DND-41 (cell line): ENCODE results near the gene INAFM1.

Experiments used
- ATAC-seq: fragments of 200-7000 bp; cut with Tn5 transposase; 3 replicates; pipeline ENCODE4 v1.9.1; 2021; ENCODE audit warnings: low read depth; ENCODE audit not compliant: insufficient read depth
- DNase-seq: peaks from one replicate; pipeline ENCODE4 v3.0.0-alpha.2; 2020
- H2AFZ ChIP-seq: 2 replicates; pipeline ENCODE4 v1.6.0; 2012; ENCODE audit warnings: low read depth, low read length
- H3K27ac ChIP-seq: 2 replicates; pipeline ENCODE4 v1.5.1; 2012; ENCODE audit warnings: low read length, inconsistent platforms
- H3K27me3 ChIP-seq: fragments of 200-600 bp; sonication (generic); 2 replicates; pipeline ENCODE4 v1.6.0; 2012; ENCODE audit warnings: low read length, mild to moderate bottlenecking, inconsistent platforms; ENCODE audit not compliant: insufficient read depth, poor library complexity
- H3K36me3 ChIP-seq: 2 replicates; pipeline ENCODE4 v1.5.1; 2012; ENCODE audit warnings: low read length, inconsistent platforms; ENCODE audit not compliant: insufficient read depth
- H3K4me1 ChIP-seq: 2 replicates; pipeline ENCODE4 v1.5.1; 2012; ENCODE audit warnings: mild to moderate bottlenecking, low read length; ENCODE audit not compliant: insufficient read depth
- H3K4me2 ChIP-seq: 2 replicates; pipeline ENCODE4 v1.6.0; 2012; ENCODE audit warnings: mild to moderate bottlenecking, moderate library complexity, low read length, inconsistent platforms; ENCODE audit not compliant: insufficient read depth
- H3K4me3 ChIP-seq, 2 experiments: fragments of 200-600 bp in 1 of 2; shearing (Covaris generic) in 1 of 2; 2 replicates each; pipeline ENCODE4 v1.5.1; 2012 to 2016; ENCODE audit warnings: inconsistent platforms in 2 of 2, low read length in 2 of 2, mild to moderate bottlenecking in 2 of 2, low read depth in 1 of 2, moderate library complexity in 1 of 2
- H3K79me2 ChIP-seq: 2 replicates; pipeline ENCODE4 v1.6.0; 2012; ENCODE audit warnings: low read length, inconsistent platforms; ENCODE audit not compliant: insufficient read depth
- H3K9ac ChIP-seq: 2 replicates; pipeline ENCODE4 v1.6.0; 2012; ENCODE audit warnings: low read depth, mild to moderate bottlenecking, inconsistent platforms, low read length, moderate library complexity
- H3K9me3 ChIP-seq: 2 replicates; pipeline ENCODE4 v1.5.1; 2012; ENCODE audit warnings: low read length, moderate library complexity, mild to moderate bottlenecking, inconsistent platforms; ENCODE audit not compliant: insufficient read depth, severe bottlenecking
- H4K20me1 ChIP-seq: 2 replicates; pipeline ENCODE4 v1.6.0; 2012; ENCODE audit warnings: low read length; ENCODE audit not compliant: insufficient read depth
- EZH2 ChIP-seq: IDR thresholded peaks from 3 replicates; pipeline ENCODE4 v1.6.1; 2012; ENCODE audit warnings: borderline replicate concordance, low read depth, mild to moderate bottlenecking, moderate library complexity, low read length, inconsistent platforms; ENCODE audit not compliant: severe bottlenecking
- TF ChIP-seq, protein P1 (sequence below): IDR thresholded peaks from 2 replicates; pipeline ENCODE4 v1.5.1; 2012; ENCODE audit warnings: borderline replicate concordance, low read length, moderate library complexity, mild to moderate bottlenecking; ENCODE audit not compliant: poor library complexity, severe bottlenecking; ENCODE audit errors: extremely low read depth

Gene INAFM1

DNA sequence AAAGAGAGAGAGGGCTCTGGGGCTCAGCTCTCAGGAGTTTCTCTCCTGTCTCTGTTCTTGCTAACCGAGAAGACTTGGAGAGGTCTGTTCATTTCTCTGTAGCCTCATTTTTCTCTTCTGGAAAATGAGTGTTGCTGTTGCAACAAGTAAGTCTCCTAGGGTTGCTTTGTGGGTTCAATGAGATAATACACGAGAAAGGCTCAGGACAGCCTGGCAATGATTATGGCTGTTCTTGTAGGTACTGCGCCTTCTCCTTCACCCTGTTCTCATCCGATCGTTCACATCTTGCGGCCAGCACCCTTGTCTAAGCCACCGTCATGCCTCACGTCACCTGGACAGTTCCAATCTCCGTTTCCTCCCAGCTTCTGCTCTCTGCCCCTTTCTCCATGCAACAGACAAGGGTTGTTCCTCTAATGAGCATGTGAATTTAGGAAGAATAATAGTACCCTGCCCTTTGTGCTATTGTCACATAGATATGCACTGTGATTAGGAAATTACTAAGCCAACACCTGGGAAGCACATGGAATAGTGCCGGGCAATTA, 39.1 kb downstream of the INAFM1 start:
- TF ChIP-seq, protein P1, sequence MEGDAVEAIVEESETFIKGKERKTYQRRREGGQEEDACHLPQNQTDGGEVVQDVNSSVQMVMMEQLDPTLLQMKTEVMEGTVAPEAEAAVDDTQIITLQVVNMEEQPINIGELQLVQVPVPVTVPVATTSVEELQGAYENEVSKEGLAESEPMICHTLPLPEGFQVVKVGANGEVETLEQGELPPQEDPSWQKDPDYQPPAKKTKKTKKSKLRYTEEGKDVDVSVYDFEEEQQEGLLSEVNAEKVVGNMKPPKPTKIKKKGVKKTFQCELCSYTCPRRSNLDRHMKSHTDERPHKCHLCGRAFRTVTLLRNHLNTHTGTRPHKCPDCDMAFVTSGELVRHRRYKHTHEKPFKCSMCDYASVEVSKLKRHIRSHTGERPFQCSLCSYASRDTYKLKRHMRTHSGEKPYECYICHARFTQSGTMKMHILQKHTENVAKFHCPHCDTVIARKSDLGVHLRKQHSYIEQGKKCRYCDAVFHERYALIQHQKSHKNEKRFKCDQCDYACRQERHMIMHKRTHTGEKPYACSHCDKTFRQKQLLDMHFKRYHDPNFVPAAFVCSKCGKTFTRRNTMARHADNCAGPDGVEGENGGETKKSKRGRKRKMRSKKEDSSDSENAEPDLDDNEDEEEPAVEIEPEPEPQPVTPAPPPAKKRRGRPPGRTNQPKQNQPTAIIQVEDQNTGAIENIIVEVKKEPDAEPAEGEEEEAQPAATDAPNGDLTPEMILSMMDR: no peak
- TF ChIP-seq EZH2: no peak

DNA sequence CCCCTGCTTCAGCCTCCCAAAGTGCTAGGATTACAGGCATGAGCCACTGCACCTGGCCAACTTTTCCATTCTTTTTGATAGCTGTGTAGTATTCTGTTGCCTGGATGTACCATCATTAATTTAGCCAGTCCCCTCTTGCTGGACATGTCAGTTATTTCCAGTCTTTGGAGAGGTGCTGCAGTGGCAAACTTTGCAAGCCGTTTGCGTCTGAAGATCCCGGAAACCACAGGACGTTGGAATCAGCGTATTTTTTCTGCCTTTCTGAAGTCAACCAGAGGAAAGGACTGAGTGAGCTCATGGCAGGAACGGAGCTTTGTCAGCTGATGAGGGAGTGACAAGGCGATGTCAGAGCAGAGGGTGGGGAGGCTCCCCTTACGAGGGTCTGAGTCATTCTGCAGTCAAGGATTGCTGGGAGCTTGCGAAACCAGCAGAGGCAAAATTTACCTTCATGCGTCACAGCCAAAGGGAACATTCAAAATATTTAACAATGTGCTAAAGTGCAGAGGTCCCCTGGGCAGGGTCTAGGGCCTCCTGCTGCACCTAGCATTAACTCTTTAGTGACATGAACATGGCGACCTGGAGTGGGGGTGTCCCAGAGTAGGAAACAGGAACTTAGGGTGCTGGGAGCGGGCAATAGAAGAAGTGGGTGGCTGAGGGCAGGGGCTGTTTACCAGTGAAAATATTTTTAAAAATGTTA, 40.6 kb downstream of the INAFM1 start:
- Histone ChIP-seq H3K27ac (no peak overlapping the region), H3K4me3 (no peak overlapping the region), H3K79me2 (no peaks in the 10 kb centered on the region), H3K4me1 (no peaks in the 10 kb centered on the region), H3K27me3 (no peaks in the 10 kb centered on the region), H3K36me3 (no peaks in the 10 kb centered on the region), H3K9ac (no peak overlapping the region), H3K4me2 (no peak overlapping the region), H4K20me1 (no peaks in the 10 kb centered on the region; the same call in 1 of the 2 replicates), H2AFZ (no peak overlapping the region), H3K9me3 (no peaks in the 10 kb centered on the region)
- ATAC-seq: no peak
- TF ChIP-seq EZH2: no peak
- TF ChIP-seq, protein P1: no peak
- DNase-seq: no peak

More for the DNA sequence above, 39.1 kb downstream of the INAFM1 start:
- Histone ChIP-seq H3K4me1 (no peaks in the 10 kb centered on the region), H3K4me3 (no peak overlapping the region), H3K79me2 (no peaks in the 10 kb centered on the region), H3K27me3 (no peaks in the 10 kb centered on the region), H3K27ac (no peak overlapping the region), H2AFZ (no peak overlapping the region), H3K4me2 (no peak overlapping the region), H3K9me3 (no peaks in the 10 kb centered on the region), H3K36me3 (no peaks in the 10 kb centered on the region), H4K20me1 (no peaks in the 10 kb centered on the region), H3K9ac (no peak overlapping the region)
- DNase-seq (no peak), ATAC-seq (no peak)

DNA sequence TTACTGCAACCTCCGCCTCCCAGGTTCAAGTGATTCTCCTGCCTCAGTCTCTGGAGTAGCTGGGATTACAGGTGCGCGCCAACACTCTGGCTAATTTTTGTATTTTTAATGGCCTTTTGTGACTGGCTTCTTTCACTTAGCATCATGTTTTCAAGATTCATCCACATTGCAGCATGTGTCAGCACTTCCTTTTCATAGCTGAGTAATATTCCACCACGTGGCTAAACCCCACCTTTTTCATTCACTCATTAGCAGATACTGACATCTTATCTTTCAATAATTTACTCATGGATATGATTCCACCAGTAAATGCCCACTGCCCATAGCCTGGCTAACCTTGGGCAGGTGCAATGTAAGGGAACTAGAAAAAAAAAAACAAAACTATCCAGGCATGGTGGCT, 41.8 kb downstream of the INAFM1 start:
- Histone ChIP-seq H3K36me3 (no peaks in the 10 kb centered on the region), H4K20me1 (no peaks in the 10 kb centered on the region; the same call in 1 of the 2 replicates), H3K79me2 (no peaks in the 10 kb centered on the region), H3K9ac (no peak overlapping the region), H3K4me2 (no peak overlapping the region), H3K4me3 (no peak overlapping the region), H3K27me3 (no peaks in the 10 kb centered on the region), H3K9me3 (no peaks in the 10 kb centered on the region), H3K27ac (no peak overlapping the region), H3K4me1 (no peaks in the 10 kb centered on the region), H2AFZ (no peak overlapping the region)
- no peak for DNase-seq
- ATAC-seq: no peak
- TF ChIP-seq, protein P1: no peak
- no peak for TF ChIP-seq EZH2
